Sigmoid colon (tissue), 7 donors: Measurements from ENCODE around the gene POMGNT1. TPM values are rescaled to one million over a fixed set of nuclear protein-coding genes. Genes with fewer than 3 reads are reported as not detected.
"Not testable (repeated sequence)": the region's sequence is repeated elsewhere in the genome, so short reads cannot be mapped to it uniquely, and the experiment has no call there.

Source experiments
- DNase-seq: peaks from one replicate; pipeline ENCODE4 v3.0.0-alpha.2; 2019
- H3K27ac ChIP-seq, 4 donors: fragments of 200-600 bp; sonication (generic); one replicate each; pipeline ENCODE4 v1.5.1; 2016 to 2019; ENCODE audit warnings: mild to moderate bottlenecking in 1 of 4
- H3K27me3 ChIP-seq, 3 donors: fragments of 200-600 bp; sonication (generic); one replicate each; pipeline ENCODE4 v1.5.1; 2019; ENCODE audit warnings: mild to moderate bottlenecking in 1 of 3
- H3K36me3 ChIP-seq, 4 donors: fragments of 200-600 bp; sonication (generic); one replicate each; pipeline ENCODE4 v1.5.1; 2016 to 2019
- H3K4me1 ChIP-seq, 4 donors: fragments of 200-600 bp; sonication (generic); one replicate each; pipeline ENCODE4 v1.5.1; 2017 to 2019
- H3K4me3 ChIP-seq, 4 donors: fragments of 200-600 bp; sonication (generic); one replicate each; pipeline ENCODE4 v1.5.1; 2017 to 2019; ENCODE audit warnings: mild to moderate bottlenecking in 2 of 4, moderate library complexity in 1 of 4
- H3K9me3 ChIP-seq, 4 donors: fragments of 200-600 bp in 3 of 4; sonication (generic) in 3 of 4; one replicate each; pipeline versions ENCODE4 v1.5.1 to v1.6.1; 2013 to 2019
- EP300 ChIP-seq, 4 donors: sonication (generic); formaldehyde crosslinking; IDR thresholded peaks; one replicate each; pipeline ENCODE4 v1.6.1; 2017; ENCODE audit warnings: antibody characterized with exemption in 4 of 4
- POLR2A ChIP-seq, 2 donors: fragments of 450-650 bp; IDR thresholded peaks; one replicate each; pipeline ENCODE4 v1.6.1; 2016; ENCODE audit warnings: antibody characterized with exemption in 2 of 2, mild to moderate bottlenecking in 2 of 2, moderate library complexity in 2 of 2
- POLR2AphosphoS5 ChIP-seq, 4 donors: sonication (generic); formaldehyde crosslinking; IDR thresholded peaks; one replicate each; pipeline ENCODE4 v1.6.1; 2017; ENCODE audit warnings: antibody characterized with exemption in 4 of 4
- WGBS, 2 donors: extraction: QIAGEN DNeasy Blood & Tissue Kit; methylation state at CpG; one replicate each; pipeline ENCODE4 v1.1.7; 2013; 5-methylcytosine and 5-hydroxymethylcytosine counted together
- intact Hi-C: fragments of 100-400 bp; cut with DNase I; formaldehyde crosslinking; loops from one replicate; pipeline ENCODE4 v1.15.1; 2023
- polyA plus RNA-seq, 3 donors: library from polyadenylated mRNA; stranded (reverse); fragments of 200-250 nt; gene quantifications; one replicate each; pipeline ENCODE4 v1.2.3, GENCODE V29; 2013
- total RNA-seq, 4 donors: library from RNA; depleted of rRNA; stranded (reverse); fragments of >200 nt; gene quantifications; one replicate each; pipeline ENCODE4 v1.1.0, GENCODE V29; 2016
- TF ChIP-seq, protein P1 (sequence below), 4 experiments: fragments of 450-650 bp in 3 of 4; fragments of 200-600 bp in 1 of 4; IDR thresholded peaks; one replicate each; pipeline ENCODE4 v1.5.1; 2016 to 2019; ENCODE audit warnings: antibody characterized with exemption in 4 of 4, mild to moderate bottlenecking in 3 of 4, moderate library complexity in 2 of 4
- donor health status: healthy with polysubstance abuse.
- donor health status: Bipolar disorder and iron deficiency.
- donor health status: healthy.

Gene POMGNT1
- total RNA-seq: 10 to 100 TPM; 29.9 to 37.4 (median 33.5) TPM
- 10 to 100 TPM in 1 of 3 donors, 1 to 10 TPM in 2; 5.5 to 19.8 (median 9.0) TPM for polyA plus RNA-seq

DNA sequence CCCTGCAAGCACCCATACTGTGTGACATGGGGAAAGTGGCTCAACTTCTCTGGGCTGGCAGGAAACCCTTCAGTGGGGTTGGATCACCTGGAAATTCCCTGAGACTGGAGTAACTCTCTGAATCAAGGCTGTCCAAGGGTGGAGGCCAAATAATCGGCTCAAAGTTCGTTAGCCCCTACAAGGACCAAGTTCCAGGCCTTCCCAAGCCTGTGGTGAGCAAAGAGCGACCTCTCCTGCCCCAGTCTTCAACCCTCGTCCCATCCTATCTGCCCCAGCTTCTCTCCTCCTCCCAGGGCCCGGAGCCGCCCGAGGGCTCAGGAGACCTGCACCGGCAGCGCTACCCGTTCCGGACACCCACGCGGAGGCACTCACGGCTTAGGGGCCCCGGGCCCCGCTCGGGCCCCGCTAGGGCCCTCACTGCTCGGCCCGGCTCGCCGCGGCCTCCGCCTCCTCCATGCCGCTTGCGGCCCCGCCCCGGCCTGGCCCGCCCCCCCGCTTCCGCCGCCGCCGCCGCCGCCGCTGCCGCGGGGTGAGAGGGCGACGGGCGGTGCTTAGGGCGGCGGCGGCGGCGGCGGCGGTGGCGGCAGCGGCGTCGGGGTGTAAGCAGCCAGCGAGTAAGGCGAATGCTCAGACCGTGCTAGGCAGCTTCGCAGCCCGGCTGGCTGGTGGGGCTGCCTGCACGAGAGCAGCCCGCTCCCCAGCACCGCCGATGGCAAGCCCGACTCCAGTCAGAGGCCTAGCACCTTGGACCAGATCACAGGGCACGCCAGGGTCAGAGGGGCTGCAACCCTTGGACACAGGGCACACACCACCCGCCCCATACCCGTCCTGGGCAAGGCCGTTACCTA is at the start of gene POMGNT1:
Gene POMGNT1, minus strand, starts transcription at position 471 of the 848 bp plus-strand sequence. CDS start 613 bp downstream, outside the sequence.
- H3K36me3 ChIP-seq: peaks cover 2 to 37% (median 7%) of the 10 kb centered on the region in 4 donors
- TF ChIP-seq POLR2A (IDR thresholded peaks at IDR 0.05) (peak in 1 of 2 donors; percentile 20), POLR2AphosphoS5 (IDR thresholded peaks at IDR 0.05) (peak in 2 of 4 donors; percentile 83 to 85), EP300 (IDR thresholded peaks at IDR 0.05) (no peak)
- TF ChIP-seq, protein P1, sequence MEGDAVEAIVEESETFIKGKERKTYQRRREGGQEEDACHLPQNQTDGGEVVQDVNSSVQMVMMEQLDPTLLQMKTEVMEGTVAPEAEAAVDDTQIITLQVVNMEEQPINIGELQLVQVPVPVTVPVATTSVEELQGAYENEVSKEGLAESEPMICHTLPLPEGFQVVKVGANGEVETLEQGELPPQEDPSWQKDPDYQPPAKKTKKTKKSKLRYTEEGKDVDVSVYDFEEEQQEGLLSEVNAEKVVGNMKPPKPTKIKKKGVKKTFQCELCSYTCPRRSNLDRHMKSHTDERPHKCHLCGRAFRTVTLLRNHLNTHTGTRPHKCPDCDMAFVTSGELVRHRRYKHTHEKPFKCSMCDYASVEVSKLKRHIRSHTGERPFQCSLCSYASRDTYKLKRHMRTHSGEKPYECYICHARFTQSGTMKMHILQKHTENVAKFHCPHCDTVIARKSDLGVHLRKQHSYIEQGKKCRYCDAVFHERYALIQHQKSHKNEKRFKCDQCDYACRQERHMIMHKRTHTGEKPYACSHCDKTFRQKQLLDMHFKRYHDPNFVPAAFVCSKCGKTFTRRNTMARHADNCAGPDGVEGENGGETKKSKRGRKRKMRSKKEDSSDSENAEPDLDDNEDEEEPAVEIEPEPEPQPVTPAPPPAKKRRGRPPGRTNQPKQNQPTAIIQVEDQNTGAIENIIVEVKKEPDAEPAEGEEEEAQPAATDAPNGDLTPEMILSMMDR (IDR thresholded peaks at IDR 0.05): no peak
- peak; percentile 75 for DNase-seq
- intact Hi-C loops: no loop called here
- H3K4me1 ChIP-seq: peaks cover 0 to 31% (median 27%) of the 10 kb centered on the region in 4 donors
- H3K27ac ChIP-seq: peak within 1 kb of the TSS; percentile 65 to 87 (median 84)
- no peaks in the 10 kb centered on the region for H3K27me3 ChIP-seq
- WGBS, 2 donors: 1% methylated on average over 67 of the region's 67 CpGs
- H3K4me3 ChIP-seq: peak within 1 kb of the TSS; percentile 64 to 93 (median 82)
- H3K9me3 ChIP-seq: no peaks in the 10 kb centered on the region

DNA sequence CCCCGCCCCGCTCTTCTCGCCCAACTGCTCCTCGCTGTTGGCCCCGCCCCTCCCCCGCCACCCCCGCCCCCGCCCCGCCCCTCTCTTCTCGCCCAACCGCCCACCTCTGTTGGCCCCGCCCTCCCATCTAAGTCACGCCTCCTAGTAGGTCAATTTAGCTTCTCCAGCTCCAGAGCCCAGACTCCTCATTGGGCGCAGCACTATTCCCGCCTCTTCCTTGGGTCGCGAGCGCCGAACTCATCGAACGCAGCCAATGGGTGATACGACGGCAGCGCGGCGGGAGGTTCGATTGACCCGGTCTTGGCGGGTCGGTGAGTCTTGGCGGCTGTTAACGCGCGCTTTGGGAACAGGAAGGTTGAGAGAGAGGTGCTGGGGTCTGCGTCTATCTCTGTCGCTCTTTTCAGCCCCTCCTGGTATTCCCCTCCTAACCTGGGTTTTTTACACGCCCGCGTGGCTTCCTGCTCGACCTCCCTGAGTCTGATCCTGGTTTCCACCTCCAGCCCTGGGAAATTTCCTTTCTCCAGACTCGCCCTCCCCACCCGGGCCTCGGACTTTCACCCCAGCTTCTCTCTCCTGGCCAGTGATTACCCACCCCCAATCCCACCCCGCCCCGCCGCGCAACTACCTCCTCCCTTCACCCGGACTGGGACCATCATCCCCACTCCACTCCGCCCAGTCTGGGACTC is 49.3 kb upstream of the POMGNT1 start, which contains the start of gene RAD54L:
Gene RAD54L, plus strand, starts transcription at position 328 of the 686 bp plus-strand sequence. CDS start 643 bp downstream, outside the sequence.
- H3K27me3 ChIP-seq: no peaks in the 10 kb centered on the region
- H3K4me3 ChIP-seq: peak within 1 kb of the TSS; percentile 41 to 68 (median 64)
- H3K27ac ChIP-seq: peak within 1 kb of the TSS; percentile 41 to 65 (median 61)
- H3K9me3 ChIP-seq: no peaks in the 10 kb centered on the region
- TF ChIP-seq POLR2AphosphoS5 (IDR thresholded peaks at IDR 0.05) (peak in 2 of 4 donors; percentile 48 to 50), POLR2A (IDR thresholded peaks at IDR 0.05) (no peak)
- no peaks in the 10 kb centered on the region for H3K36me3 ChIP-seq
- peaks cover 0 to 15% (median 14%) of the 10 kb centered on the region in 4 donors for H3K4me1 ChIP-seq
- DNase-seq: peak; percentile 99
- 2% methylated on average over 49 of the region's 49 CpGs for WGBS, 2 donors
- intact Hi-C loops: loop anchor here (1.0 to 2.0 kb wide), 2 partner anchors 45 to 56 kb away; partner anchors contain the start of genes LRRC41, LURAP1 and UQCRH

DNA sequence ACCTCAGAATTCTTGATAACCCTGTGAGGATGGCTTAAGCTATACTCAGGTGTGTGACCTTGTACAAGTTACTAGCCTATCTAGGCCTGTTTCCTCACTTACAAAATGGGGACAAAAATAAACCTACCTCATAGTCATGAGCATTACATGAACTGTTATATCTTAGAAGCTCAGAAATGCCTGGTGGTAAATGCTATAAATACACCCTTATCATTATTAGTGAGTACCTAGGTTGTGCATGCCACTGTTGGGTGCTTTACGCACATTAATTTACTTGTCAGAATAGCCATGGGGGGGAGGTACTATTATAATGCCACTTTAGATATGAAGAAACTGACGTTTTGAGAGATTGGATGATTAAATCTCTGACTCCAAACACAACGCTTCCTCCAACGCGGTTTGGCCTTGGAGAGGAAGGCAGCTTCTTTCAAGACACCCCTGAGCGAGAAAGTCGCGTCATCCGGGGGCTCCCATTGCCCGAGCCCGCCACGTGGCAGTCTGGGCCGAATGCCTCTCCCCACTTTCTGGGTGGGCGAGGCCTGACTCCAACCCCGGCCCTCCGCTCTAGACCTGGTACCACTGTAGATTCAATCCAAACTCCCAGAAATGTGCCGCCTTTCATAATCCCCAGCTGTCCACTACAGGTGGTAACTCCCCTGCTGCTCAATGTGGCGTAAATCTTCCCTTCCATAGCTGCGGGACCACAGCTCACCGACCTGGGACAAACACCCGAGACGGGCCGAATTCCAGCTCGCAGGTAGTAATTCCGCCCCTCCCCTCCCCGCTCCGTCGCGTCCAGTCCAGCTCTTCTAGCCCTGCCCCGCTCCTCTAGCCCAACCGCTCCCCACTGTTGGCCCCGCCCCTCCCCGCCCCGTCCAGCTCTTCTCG is 48.6 kb upstream of the POMGNT1 start:
- DNase-seq: peak; percentile 75
- peak overlapping the region; percentile 41 to 68 (median 64) for H3K4me3 ChIP-seq
- H3K27ac ChIP-seq: peak overlapping the region; percentile 41 to 65 (median 61)
- H3K9me3 ChIP-seq: no peaks in the 10 kb centered on the region
- intact Hi-C loops: loop anchor here (1.0 to 2.0 kb wide), 2 partner anchors 44 to 57 kb away; partner anchors contain the start of genes LRRC41, LURAP1 and UQCRH
- H3K36me3 ChIP-seq: no peaks in the 10 kb centered on the region
- 2% methylated on average over 35 of the region's 35 CpGs for WGBS, 2 donors
- H3K4me1 ChIP-seq: peaks cover 0 to 15% (median 14%) of the 10 kb centered on the region in 4 donors
- TF ChIP-seq, protein P1 (IDR thresholded peaks at IDR 0.05): no peak
- TF ChIP-seq POLR2AphosphoS5 (IDR thresholded peaks at IDR 0.05) (no peak), EP300 (IDR thresholded peaks at IDR 0.05) (no peak), POLR2A (IDR thresholded peaks at IDR 0.05) (no peak)
- no peaks in the 10 kb centered on the region for H3K27me3 ChIP-seq

DNA sequence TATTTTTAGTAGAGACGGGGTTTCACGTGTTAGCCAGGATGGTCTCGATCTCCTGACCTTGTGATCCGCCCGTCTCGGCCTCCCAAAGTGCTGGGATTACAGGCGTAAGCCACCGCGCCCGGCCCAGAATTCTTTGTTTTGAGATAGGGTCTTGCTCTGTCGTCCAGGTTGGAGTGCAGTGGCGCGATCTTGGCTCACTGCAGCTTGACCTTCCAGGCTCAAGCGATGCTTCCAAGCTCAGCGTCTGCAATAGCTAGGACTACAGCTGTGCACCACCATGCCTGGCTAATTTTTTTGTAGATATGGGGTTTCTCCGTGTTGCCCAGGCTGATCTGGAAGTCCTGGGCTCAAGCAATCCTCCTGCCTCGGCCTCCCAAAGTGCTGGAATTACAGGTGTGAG is 47.9 kb upstream of the POMGNT1 start:
- H3K36me3 ChIP-seq: not testable (repeated sequence)

More for the DNA sequence above, 47.9 kb upstream of the POMGNT1 start:
- not testable (repeated sequence) for H3K4me3 ChIP-seq, H3K9me3 ChIP-seq, DNase-seq, H3K27me3 ChIP-seq, H3K27ac ChIP-seq
- 94 to 95% methylated on average over 17 of the region's 17 CpGs for WGBS, 2 donors
- intact Hi-C loops: loop anchor here (2.0 kb wide), 1 partner anchor 43 kb away; the partner anchor contains the start of gene LURAP1
- peaks cover 0 to 15% (median 14%) of the 10 kb centered on the region in 4 donors for H3K4me1 ChIP-seq
